Stimulated activated CD8-positive, alpha-beta memory T cell treated with anti-CD3 and anti-CD28 coated beads, Interleukin-4, amount 100 ng/mL, for 24 hours (primary cell): Measurements from ENCODE around the gene OR14I1.
"Not testable (repeated sequence)": the region's sequence is repeated elsewhere in the genome, so short reads cannot be mapped to it uniquely, and the experiment has no call there.

ENCODE experiments used
- DNase-seq: peaks from one replicate; pipeline ENCODE4 v3.0.0-alpha.2; 2020; ENCODE audit warnings: low read depth

The OR14I1 gene

GRCh38 chr1:248686815-248687214 lies 15.8 kb downstream of the OR14I1 start:
- DNase-seq: no peak

GRCh38 chr1:248681651-248682050 lies 20.9 kb downstream of the OR14I1 start:
- no peak for DNase-seq

GRCh38 chr1:248670003-248670402 lies 32.6 kb downstream of the OR14I1 start:
- DNase-seq: no peak

- DNase-seq: not testable (repeated sequence)
These were observed 38.9 kb downstream of the OR14I1 start for GRCh38 chr1:248663453-248664328.

- DNase-seq: not testable (repeated sequence)
These were observed 45.8 kb downstream of the OR14I1 start for GRCh38 chr1:248656797-248657196.

- not testable (repeated sequence) for DNase-seq
These were observed 47.2 kb downstream of the OR14I1 start, which contains the start of gene OR2T27 for GRCh38 chr1:248655354-248655753. Gene OR2T27 (minus strand): TSS chr1:248655528. CDS start chr1:248650884, 4,644 bp downstream.
